Measurements from ENCODE around the gene SPTLC3. TPM values are rescaled to one million over a fixed set of nuclear protein-coding genes. Genes with fewer than 3 reads are reported as not detected.

The SPTLC3 gene
- total and polyA plus RNA-seq, 7 donors: 0.14 to 1.2 (median 0.38) TPM

DNA sequence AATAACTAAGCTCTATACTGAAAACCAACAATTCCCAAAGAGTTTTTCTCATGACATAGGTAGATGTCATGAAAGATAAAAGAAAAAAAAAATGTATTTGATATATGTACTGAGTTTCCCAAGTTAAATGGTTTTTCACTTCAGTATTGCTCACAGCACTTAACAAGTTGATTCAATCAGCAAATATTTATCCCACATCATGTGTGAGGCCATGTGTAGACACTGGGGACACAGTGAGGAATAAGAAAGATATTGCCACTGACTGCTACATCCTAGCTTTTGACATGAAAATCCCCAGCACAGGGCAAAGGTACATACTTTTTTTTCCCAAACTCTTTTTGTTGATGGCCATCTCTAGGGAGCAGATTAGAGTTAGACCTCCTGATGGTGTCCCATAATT lies 25.3 kb downstream of the SPTLC3 start:
- DNase-seq: no peak
- Histone ChIP-seq H3K4me1 (no peaks in the 10 kb centered on the region), H3K36me3 (ENCODE audit: insufficient read depth in 1 of 2, low read depth in 1 of 2) (no peaks in the 10 kb centered on the region), H3K27me3 (ENCODE audit: insufficient read depth in 3 of 3, low read length in 2 of 3) (no peaks in the 10 kb centered on the region), H3K9me3 (no peaks in the 10 kb centered on the region), H3K27ac (no peak overlapping the region), H3K4me3 (no peak overlapping the region)
- ATAC-seq: no peak
- TF ChIP-seq, protein P1, sequence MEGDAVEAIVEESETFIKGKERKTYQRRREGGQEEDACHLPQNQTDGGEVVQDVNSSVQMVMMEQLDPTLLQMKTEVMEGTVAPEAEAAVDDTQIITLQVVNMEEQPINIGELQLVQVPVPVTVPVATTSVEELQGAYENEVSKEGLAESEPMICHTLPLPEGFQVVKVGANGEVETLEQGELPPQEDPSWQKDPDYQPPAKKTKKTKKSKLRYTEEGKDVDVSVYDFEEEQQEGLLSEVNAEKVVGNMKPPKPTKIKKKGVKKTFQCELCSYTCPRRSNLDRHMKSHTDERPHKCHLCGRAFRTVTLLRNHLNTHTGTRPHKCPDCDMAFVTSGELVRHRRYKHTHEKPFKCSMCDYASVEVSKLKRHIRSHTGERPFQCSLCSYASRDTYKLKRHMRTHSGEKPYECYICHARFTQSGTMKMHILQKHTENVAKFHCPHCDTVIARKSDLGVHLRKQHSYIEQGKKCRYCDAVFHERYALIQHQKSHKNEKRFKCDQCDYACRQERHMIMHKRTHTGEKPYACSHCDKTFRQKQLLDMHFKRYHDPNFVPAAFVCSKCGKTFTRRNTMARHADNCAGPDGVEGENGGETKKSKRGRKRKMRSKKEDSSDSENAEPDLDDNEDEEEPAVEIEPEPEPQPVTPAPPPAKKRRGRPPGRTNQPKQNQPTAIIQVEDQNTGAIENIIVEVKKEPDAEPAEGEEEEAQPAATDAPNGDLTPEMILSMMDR (IDR thresholded peaks at IDR 0.05): no peak
- intact Hi-C loops (cut with DNase I): no loop called here

DNA sequence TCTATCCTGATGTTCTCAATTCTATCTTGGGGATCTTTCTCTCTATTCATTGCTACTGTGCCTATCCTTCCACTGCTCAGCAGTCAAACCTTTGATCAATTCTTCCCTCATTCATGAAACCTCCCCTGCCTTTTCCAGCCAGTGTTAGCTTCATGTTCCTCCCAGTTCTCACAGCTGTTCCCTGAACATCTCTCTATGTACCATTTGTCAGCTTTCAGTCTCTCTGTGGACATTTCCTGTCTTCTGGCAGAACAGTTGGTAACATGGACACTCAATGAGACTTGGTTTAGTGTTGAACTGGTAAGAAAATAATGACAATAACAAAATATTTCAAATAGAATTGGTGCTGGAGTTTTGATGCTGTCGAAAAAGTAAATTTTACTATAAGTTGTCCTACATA lies 26.2 kb downstream of the SPTLC3 start:
- intact Hi-C loops (cut with DNase I): no loop called here
- no peak overlapping the region for H3K4me3 ChIP-seq
- 87 to 89% (median 89%) methylated on average over 1 of the region's 1 CpG for WGBS, 3 donors
- no peaks in the 10 kb centered on the region for H3K9me3 ChIP-seq
- H3K36me3 ChIP-seq (ENCODE audit: insufficient read depth in 1 of 2, low read depth in 1 of 2): no peaks in the 10 kb centered on the region
- no peaks in the 10 kb centered on the region for H3K4me1 ChIP-seq
- no peaks in the 10 kb centered on the region for H3K27me3 ChIP-seq (ENCODE audit: insufficient read depth in 3 of 3, low read length in 2 of 3)
- no peak for DNase-seq
- no peak for ATAC-seq
- no peak overlapping the region for H3K27ac ChIP-seq
- TF ChIP-seq, protein P1 (IDR thresholded peaks at IDR 0.05): no peak

DNA sequence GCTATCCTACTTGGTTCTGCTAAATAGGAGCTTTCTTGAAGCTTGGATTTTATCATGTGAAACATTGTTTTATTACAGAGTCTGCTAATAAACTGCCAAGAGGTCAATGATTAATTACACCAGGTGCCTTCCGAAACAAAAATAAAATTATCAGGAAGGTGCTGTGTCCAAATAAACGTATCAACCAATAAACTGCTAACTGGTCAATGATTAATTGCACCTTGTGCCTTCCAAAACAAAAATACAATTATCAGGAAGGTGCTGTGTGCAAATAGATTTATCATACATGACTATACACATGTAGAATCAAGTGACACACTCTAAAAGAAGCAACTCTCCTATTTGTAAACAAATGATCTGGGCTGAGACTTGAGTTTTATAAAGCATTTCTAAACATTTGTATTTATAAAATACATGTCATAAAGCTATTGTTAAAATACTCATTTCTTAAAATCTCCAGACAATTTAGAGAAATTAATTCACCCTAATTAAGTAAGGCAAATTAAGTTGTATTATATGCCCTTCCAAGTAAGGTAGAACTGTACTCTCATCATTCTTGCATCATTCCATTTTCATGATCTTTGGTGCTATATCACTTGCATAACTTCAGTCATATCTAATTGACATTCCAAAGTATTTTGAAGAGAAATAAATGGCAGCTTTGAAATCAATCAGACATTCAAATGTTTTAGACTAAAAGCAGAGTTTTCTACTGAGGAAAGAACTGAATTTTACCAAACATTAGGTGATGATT lies 26.8 kb downstream of the SPTLC3 start:
- no peak for DNase-seq
- Histone ChIP-seq H3K27me3 (ENCODE audit: insufficient read depth in 3 of 3, low read length in 2 of 3) (no peaks in the 10 kb centered on the region), H3K27ac (no peak overlapping the region), H3K36me3 (ENCODE audit: insufficient read depth in 1 of 2, low read depth in 1 of 2) (no peaks in the 10 kb centered on the region), H3K4me1 (no peaks in the 10 kb centered on the region), H3K9me3 (no peaks in the 10 kb centered on the region), H3K4me3 (no peak overlapping the region)
- intact Hi-C loops (cut with DNase I): no loop called here
- no peak for ATAC-seq
- 27 to 47% (median 34%) methylated on average over 2 of the region's 2 CpGs for WGBS, 3 donors
- TF ChIP-seq, protein P1 (IDR thresholded peaks at IDR 0.05): no peak

DNA sequence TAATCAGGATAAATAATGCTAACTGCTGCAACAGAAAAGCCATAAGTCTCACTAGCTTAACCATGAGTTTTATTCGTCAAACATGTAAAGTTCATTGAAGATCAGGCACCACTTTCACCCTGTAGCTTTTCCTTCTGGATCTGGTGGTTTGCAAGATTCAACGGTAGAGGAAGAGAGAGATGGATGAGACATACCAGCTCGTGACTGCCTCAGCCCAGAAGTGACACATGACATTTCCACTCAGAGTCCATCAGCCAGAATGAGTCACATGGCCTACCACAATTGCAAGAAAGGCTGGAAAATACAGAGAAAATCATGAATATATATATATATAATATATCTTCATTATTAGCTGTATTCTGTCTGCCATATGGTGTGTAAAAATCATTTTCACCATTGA lies 29.0 kb downstream of the SPTLC3 start:
- Histone ChIP-seq H3K4me1 (no peaks in the 10 kb centered on the region), H3K4me3 (no peak overlapping the region), H3K27me3 (ENCODE audit: insufficient read depth in 3 of 3, low read length in 2 of 3) (no peaks in the 10 kb centered on the region), H3K27ac (no peak overlapping the region), H3K36me3 (ENCODE audit: insufficient read depth in 1 of 2, low read depth in 1 of 2) (no peaks in the 10 kb centered on the region), H3K9me3 (no peaks in the 10 kb centered on the region)
- 90 to 92% (median 90%) methylated on average over 3 of the region's 3 CpGs for WGBS, 3 donors
- intact Hi-C loops (cut with DNase I): no loop called here
- no peak for ATAC-seq
- no peak for DNase-seq
- TF ChIP-seq, protein P1 (IDR thresholded peaks at IDR 0.05): no peak
